Tongue (tissue), 2 donors: ENCODE results near the gene ERMAP. TPM values are rescaled to one million over a fixed set of nuclear protein-coding genes. Genes with fewer than 3 reads are reported as not detected.
A peak's percentile ranks its signal among the peaks of the same experiment; 100 is the strongest.
"Not testable (repeated sequence)": the region's sequence is repeated elsewhere in the genome, so short reads cannot be mapped to it uniquely, and the experiment has no call there.

Experiments used
- DNase-seq: peaks from one replicate; pipeline ENCODE4 v3.0.0-alpha.2; 2015
- total RNA-seq: library from RNA; depleted of rRNA; stranded (reverse); fragments of >200 nt; gene quantifications from one replicate; pipeline ENCODE4 v1.2.3, GENCODE V29; 2014

Gene ERMAP
- total RNA-seq, 1 donor from 2014 or later: 14.1 TPM

DNA sequence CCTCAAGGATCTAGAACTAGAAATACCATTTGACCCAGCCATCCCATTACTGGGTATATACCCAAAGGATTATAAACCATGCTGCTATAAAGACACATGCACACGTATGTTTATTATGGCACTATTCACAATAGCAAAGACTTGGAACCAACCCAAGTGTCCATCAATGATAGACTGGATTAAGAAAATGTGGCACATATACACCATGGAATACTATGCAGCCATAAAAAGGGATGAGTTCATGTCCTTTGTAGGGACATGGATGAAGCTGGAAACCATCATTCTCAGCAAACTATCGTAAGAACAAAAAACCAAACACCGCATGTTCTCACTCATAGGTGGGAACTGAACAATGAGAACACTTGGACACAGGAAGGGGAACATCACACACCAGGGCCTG lies 2.1 kb upstream of the ERMAP start:
- DNase-seq: not testable (repeated sequence)

GRCh38 chr1:42815941-42816584 lies 859 bp upstream of the ERMAP start:
- peak; percentile 39 for DNase-seq

DNA sequence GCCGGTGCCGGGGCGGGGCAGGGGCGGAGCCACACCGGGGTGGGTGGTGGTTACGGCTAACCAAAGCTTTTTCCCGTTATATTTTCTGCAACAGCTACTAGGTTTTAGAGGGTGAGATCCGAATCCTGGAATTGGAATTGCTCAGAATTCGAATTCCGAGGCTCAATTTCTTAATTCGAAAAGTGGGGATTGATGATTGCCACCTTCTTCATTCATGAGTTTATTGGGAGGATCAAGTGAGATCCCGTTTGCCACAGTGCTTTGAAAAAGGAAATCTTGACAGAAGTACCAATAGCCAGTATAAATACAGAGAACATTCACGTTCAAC lies 482 bp downstream of the ERMAP start:
- no peak for DNase-seq

DNA sequence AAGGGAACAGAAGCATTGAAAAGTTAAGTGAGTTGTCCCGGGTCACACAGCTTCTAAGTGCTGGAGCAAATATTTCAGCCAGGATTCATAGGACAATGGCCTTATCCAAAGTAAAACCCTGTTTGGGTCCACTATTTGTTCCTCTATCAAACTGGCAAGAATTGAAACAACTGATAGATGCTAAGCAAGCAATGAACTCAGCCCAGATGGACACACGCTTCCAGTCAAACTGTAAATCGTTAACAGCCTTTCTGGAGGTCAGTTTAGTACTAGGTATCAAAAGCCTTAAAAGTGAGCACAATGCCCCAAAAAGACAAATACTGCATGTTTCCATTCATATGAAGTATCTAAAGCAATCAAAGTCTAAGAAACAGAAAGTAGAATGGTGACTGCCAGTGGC lies 1.1 kb downstream of the ERMAP start:
- no peak for DNase-seq

GRCh38 chr1:42820813-42821212 lies 3.9 kb downstream of the ERMAP start:
- no peak for DNase-seq

GRCh38 chr1:42821690-42822089 lies 4.8 kb downstream of the ERMAP start:
- DNase-seq: no peak

DNA sequence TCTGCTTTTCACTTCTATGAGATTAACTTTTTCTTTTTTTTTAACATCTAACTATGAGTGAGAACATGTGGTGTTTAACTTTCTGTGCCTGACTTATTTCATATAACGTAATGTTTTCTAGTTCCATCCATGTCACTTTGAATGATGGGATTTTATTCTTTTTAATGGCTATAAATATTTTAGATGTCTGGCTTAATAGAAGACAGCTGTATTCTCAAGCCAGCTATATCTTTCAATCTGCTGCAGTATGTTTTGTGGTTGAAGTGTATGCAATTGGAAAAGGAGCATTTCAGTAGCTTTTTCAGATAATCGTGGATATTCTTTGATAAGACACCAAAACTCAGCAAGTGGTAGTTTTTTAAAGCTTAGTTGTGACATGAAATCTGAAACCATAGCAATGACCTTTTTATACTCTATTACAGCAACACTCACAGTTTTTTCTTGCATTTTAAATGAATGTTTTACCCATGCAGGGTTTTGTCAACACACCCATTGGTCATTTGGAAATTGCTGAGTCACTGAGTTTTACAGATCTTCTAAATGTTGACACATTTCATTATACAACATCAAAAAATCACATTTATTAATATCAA lies 6.0 kb downstream of the ERMAP start:
- no peak for DNase-seq

DNA sequence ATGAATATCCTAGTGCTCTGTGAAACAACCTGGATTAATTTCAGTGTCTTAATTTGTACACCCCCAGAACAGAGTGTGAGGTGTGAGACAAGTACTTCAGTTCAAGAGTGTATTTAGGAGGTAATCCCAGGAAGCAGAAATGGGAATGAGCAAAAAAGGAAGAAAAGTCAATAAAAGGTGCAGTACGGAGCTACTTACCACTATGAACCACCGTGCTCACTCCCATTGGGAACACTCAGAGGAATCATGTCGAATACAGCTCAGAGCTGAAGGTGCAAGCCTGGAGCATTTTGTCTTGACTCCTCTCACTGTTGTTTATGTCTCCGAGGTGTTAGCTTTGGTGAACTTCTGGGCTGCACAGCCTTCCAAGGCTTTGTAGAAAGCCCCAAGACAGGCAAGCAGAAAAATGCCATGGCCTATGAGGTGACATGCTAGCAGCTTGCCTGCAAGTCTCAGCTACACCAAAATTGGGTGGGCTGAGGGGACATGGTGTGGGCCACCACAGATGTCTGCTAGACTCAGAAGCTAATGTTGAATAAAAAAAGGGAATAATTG lies 7.6 kb downstream of the ERMAP start:
- DNase-seq: no peak

DNA sequence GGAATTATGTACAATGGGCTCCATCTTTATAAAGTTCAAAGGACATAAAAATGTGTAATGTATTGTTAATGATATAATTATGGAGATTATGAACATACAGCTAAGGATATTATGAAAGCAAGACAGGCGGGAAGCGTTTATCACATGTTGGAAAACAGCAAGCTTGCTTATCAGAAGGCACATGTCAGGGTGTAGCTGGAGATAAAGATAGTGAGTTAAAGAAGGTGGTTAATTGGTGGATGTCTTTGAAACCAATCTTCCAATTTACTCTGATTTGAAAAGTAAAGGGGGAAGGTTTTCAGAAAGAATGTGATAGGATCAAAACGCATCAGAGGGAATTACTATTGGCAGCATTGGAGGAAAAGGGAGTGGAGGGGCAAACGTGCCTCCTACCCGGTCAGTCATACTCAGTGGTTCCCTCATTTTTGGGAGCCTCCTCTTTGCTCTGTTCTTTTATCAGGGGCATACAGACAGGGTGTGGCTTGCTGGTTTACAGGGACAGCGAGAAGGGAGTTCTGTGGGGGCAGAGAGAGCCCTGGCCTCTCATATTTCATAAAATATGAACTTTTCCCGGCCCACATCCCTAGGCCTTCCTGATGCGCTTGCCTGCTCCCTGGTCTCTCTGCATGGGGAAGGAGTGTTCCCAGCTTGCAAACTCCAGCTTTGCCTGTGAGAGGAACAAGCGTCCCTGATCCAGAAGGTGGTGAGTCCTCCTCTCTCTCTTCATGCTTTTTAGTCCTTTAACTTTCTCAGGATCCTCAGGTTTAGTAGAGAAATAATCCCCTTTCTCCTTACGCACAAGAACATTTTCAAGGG lies 8.3 kb downstream of the ERMAP start:
- no peak for DNase-seq

GRCh38 chr1:42830631-42831030 lies 13.7 kb downstream of the ERMAP start:
- no peak for DNase-seq

GRCh38 chr1:42831273-42831672 lies 14.4 kb downstream of the ERMAP start:
- DNase-seq: no peak

DNA sequence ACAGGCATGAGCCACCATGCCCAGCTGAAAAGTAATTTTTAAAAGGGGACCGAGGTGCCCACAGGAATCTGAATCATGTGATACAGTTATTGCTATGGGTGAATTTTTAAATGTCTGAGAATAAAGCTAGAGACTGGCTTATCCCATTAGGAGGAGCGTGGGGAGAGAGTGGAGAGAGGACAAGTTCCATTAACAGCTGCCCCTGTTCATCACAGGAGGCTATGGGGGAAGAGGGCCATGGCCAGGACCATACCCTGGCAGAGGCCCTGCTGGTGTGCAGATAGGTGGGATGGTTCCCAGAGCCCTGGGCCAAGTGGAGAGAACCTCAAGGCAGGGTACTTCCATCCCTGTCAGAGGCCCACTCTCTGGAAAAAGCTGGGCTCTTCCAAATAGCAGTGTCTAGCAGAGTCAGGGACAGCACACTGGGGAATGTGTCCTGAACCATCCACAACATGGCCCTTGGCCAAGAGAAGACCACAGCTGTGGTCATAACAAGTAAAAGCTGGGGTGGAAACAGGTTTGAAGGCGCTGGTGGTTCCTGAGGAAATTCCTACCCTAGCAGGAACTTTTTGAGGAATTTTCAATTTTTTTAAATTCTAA lies 15.8 kb downstream of the ERMAP start:
- peak; percentile 61 for DNase-seq

DNA sequence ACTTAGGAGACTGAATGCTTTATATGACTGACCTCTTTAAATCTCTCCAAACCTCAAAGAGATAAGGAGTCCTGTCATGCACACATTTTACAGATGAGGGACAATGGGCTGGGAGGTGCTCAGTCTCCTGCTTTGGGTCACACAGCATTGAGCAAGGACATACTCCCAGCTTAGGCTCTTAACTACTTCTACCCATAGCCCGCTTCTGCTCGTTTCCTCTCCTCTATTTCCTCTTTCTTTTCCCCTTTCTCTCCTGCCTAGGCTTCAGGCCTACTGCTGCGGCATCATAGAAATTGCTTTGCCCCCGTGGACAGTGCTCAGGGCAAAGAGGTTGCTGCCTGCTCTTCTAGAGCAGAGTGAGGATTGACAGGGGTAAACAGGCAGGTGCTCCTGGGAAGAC lies 17.1 kb downstream of the ERMAP start:
- no peak for DNase-seq

- DNase-seq: no peak
Observed at GRCh38 chr1:42834803-42835202, 17.9 kb downstream of the ERMAP start.

GRCh38 chr1:42835422-42835821 lies 18.5 kb downstream of the ERMAP start:
- no peak for DNase-seq

DNA sequence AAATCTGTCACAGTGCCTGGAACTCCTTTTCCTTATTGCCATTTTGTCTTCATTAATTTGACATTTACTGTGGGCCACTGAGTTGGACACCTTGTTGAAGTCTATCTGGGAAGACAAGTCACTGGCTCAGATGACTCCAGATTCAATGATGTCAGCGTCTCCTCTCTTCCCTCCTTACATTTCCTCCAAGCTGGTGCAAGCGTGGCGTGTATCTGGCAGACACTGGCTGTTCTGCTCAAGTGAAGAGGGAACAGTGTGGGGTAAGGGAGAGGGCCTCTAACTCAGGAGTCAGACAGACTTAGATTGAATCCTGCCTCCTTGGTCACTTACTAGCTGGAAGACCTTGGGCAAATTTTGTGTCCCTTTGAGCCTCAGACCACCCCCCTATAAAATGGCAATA lies 20.8 kb downstream of the ERMAP start:
- no peak for DNase-seq

DNA sequence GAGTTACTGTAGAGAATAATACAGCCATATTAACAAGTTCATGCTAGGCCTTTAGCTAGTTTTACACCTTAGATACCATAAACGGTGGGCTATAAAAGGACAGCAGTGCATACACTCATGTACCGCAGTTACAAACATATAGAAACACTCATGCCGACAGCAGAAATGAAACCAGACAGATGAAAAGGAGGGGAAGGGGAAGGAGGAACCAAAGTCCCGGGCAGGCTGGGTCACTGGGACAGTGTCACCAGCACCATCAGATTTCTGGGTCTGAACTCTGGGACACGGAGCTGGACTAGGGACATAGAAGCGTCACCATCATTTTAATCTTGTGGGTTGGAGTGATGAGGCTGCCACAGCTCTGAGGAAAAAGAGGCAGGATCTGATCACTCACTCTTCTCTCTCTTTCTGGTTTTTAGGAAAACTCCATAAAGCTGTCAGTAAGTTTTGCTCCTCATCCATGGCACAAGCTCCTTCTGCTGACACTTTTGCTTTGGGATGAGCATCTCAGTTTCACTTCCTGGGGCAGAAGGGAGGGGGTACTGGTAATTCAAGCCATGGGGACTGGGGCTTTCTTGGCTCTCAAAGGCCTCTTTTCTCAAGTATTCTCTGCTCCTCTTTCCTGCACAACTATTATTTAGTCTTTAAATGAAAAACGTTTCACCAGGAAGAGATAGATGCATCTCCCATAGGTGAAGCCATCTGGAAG lies 21.7 kb downstream of the ERMAP start:
- DNase-seq: no peak

DNA sequence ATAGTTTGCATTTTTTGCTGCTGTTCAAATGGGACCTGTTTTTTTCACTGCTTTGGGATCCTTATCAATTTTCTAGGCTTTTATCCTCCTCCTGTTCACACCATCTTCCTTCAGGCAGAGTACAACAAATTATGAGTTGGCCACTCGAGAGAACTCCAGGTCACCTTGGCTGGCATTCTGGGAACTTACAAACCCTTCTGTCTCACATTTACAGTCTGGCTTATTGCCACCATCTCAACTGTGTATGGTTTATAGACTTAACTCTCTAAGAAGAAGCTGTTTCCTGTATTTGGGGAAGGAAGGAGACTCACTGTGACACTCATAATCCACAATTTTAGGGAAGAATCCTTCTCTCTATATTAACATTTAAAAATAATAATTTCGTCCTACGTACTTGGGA lies 24.1 kb downstream of the ERMAP start:
- DNase-seq: no peak

DNA sequence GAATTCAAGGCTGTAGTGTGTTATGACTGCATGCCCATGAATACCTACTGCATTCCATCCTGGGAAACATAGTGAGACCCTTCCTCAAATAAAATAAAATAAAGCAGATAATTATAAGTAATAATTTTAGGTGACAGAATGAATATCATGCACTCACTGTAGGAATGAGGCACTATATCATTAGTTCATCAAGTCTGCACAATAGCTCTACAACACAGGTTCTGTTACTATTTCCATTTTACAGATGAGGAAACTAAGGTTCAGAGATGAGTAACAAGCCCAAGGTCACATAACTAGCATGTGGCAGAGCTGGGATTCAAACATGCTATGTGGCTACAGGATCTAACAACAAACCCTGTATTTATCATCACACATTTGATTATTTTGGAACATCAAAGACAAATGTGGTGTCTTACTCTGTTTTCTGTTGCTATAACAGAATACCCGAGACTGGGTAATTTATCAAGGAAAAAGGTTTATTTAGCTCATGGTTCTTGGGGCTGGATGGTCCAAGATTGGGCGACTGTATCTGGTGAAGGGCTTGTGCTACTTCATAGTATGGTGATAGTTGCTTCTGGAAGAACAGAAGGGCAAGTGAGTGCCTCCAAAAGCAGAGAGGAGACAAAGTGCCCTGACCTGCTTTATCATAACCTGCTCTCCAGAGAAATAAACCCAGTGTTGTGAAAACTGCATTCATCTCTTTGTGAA lies 24.7 kb downstream of the ERMAP start:
- DNase-seq: no peak

DNA sequence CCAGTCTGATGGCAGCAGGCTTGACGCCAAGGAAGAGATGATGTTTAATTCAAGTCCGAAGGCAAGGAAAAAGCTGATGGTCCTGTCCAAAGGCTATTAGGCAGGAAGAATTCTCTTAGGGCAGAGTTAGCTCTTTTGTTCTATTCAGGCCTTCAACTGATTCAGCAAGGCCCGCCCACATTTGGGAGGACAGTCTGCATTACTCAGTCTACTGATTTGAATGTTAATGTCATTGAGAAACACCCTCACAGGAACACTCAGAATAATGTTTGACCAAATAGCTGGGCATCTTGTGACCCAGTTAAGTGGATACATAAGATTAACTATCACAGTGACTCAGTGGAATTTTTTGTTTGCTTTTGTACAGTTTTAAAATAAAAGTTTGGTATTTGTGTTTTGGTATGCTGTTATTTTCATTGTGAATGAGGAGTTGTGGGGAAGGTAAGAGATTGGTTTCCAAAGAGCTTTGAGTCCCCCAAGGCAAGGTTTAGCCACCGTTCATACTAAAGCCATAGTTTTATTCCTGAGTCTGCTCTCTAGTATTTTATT lies 27.7 kb downstream of the ERMAP start:
- no peak for DNase-seq

DNA sequence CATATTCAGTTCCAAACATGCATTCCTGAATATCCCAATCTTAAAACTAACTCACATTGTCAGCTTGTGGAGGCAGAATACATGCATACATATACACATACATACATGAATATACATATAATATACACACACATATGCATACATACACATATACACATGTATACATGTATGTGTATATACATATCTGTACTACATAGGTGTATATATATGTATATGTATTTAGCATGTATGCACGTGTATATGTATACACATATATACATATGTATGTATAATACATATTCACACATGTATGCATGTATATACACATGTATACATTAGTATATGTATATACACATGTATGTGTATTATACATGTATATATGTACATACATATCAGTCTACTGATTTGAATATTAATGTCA lies 28.3 kb downstream of the ERMAP start:
- DNase-seq: no peak
